AG04450 (cell line): ENCODE data around the gene MTHFSD. TPM values are rescaled to one million over a fixed set of nuclear protein-coding genes. Genes with fewer than 3 reads are reported as not detected.

ENCODE experiments used
- CTCF ChIA-PET: fragments of 300-600, 350-600 bp; formaldehyde crosslinking; extraction: SDS; loops from one replicate; lab custom pipeline; 2022; ENCODE audit warnings: antibody characterized with exemption, inconsistent platforms; lab: Charles Lee
- POLR2A ChIA-PET: fragments of 350-600 bp; formaldehyde crosslinking; extraction: SDS; loops from one replicate; lab custom pipeline; 2021; ENCODE audit warnings: antibody characterized with exemption, inconsistent platforms; lab: Yijun Ruan, JAX
- DNase-seq: peaks from one replicate; pipeline ENCODE4 v3.0.0-alpha.2; 2011; ENCODE audit warnings: low read depth, low spot score
- H3K27ac ChIP-seq: one replicate; pipeline ENCODE4 v1.5.1; 2012; ENCODE audit warnings: low read depth, low read length, control low read depth
- H3K27me3 ChIP-seq: one replicate; pipeline ENCODE4 v1.6.0; 2012; ENCODE audit warnings: low read length; ENCODE audit not compliant: control insufficient read depth, insufficient read depth
- H3K4me3 ChIP-seq: 2 replicates; pipeline ENCODE4 v1.5.1; 2011; ENCODE audit warnings: mild to moderate bottlenecking, low read depth, low read length, control low read depth
- H3K9me3 ChIP-seq: 2 replicates; pipeline ENCODE4 v1.5.1; 2012; ENCODE audit warnings: low read length; ENCODE audit not compliant: control insufficient read depth, insufficient read depth
- polyA minus RNA-seq: library from RNA; depleted of rRNA, polyadenylated mRNA; stranded (reverse); fragments of >200 nt; gene quantifications from 2 replicates; pipeline ENCODE4 v1.2.3, GENCODE V29; 2011; rRNA and poly(A)+ RNA removed
- polyA plus RNA-seq: library from polyadenylated mRNA; depleted of rRNA; stranded (reverse); fragments of >200 nt; gene quantifications from 2 replicates; pipeline ENCODE4 v1.2.3, GENCODE V29; 2011; rRNA removed
- TF ChIP-seq, protein P1 (sequence below): IDR thresholded peaks from 2 replicates; pipeline ENCODE4 v1.5.1; 2011; ENCODE audit warnings: low read depth, low read length, control low read depth, inconsistent platforms

Gene MTHFSD
- polyA plus RNA-seq (15.6 and 16.7 TPM in 2 replicates), polyA minus RNA-seq (22.9 and 23.5 TPM in 2 replicates)

DNA sequence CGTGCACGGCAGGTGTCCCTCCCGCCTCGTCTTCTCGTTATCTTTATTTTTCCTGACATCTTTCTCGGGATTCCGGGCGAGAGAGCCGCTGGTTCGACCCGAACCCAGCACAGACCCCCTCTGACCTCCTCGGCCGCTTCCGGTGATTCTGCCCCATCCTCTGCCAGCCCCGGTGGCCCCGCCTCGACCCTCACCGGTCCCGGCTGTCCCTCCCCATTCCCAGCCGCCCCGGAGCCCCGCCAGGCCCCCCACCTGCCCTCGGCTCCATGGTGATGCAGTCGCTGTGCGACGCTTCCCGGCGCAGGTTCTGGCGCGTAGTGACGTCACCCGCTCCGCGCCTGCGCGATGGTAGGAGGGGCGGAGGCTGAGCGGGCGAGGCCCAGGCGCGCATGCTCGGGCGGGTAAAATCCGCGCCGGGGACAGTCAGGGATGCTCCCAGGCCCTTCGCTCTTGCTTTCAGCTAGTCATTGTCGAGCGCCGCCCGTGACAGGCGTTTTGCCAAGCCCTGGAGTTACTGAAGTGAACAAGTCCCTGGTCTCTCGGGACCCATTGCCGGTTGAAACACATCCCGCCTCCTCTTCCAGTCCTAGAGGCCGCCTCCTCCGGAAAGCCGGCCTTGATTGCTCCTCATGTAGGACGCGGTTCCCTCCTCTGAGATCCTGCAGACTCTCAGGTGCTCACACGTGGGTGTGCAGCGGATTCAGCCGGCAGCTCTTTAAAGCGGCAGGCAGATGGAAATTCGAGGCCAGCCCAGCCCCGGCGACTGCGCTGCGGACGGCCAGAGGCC, at the start of gene MTHFSD:
Gene MTHFSD, minus strand, starts transcription at position 319 of the 787 bp plus-strand sequence. Its CDS starts 51 bp downstream, at position 268.
- peak; percentile 76 for DNase-seq
- Histone ChIP-seq H3K27me3 (no peaks in the 10 kb centered on the region), H3K9me3 (peaks cover 3% of the 10 kb centered on the region; the same call in 1 of the 2 replicates), H3K4me3 (peak within 1 kb of the TSS; percentile 96), H3K27ac (peak within 1 kb of the TSS; percentile 65)
- POLR2A ChIA-PET, result no interaction called here
- CTCF ChIA-PET, result no interaction called here
- TF ChIP-seq, protein P1, sequence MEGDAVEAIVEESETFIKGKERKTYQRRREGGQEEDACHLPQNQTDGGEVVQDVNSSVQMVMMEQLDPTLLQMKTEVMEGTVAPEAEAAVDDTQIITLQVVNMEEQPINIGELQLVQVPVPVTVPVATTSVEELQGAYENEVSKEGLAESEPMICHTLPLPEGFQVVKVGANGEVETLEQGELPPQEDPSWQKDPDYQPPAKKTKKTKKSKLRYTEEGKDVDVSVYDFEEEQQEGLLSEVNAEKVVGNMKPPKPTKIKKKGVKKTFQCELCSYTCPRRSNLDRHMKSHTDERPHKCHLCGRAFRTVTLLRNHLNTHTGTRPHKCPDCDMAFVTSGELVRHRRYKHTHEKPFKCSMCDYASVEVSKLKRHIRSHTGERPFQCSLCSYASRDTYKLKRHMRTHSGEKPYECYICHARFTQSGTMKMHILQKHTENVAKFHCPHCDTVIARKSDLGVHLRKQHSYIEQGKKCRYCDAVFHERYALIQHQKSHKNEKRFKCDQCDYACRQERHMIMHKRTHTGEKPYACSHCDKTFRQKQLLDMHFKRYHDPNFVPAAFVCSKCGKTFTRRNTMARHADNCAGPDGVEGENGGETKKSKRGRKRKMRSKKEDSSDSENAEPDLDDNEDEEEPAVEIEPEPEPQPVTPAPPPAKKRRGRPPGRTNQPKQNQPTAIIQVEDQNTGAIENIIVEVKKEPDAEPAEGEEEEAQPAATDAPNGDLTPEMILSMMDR, result no peak

DNA sequence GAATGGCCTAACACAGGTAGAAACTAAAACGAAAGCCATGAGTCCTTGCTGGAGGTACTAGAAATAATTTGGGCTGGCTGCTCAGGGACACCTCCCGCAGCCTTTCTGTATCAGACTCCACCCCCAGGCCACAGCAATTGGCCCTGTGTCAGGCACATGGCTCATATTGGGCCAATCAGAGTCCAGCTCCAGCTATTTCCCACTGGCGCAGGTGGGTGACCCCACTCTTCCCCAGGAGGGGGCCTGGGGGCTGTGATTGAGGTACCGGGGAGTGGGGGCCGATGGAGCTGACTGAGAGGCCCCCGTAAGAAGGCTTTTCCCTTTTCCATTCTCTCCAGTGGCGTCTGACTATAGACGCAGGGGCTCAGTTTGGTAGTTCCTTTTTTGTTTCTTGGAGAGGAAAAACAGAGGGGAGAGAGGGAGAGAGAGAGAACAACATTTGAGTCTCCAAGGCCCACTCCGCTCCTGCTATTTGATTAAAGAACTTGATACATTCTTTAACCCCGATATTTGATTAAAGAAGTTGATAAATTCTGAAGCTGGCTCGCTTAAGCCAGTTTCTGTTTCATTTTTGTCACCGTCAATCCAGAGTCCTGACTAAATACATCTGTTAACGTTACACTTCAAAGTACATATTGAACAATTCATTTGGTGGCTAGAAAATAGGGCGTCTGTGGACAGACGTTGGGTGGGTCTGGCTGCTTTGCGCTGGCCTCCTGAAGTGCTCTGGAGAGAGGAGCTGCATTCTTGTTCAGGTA, 49.6 kb upstream of the MTHFSD start:
- no peak overlapping the region for H3K27ac ChIP-seq
- no peak overlapping the region for H3K4me3 ChIP-seq

GRCh38 chr16:86602521-86602920, 47.5 kb upstream of the MTHFSD start:
- DNase-seq, result no peak
- Histone ChIP-seq H3K27me3 (no peaks in the 10 kb centered on the region), H3K9me3 (peaks cover 5% of the 10 kb centered on the region), H3K4me3 (no peak overlapping the region), H3K27ac (no peak overlapping the region)
- POLR2A ChIA-PET, result no interaction called here
- TF ChIP-seq, protein P1, result no peak
- CTCF ChIA-PET, result no interaction called here

More for the DNA sequence above, 49.6 kb upstream of the MTHFSD start:
- DNase-seq, result no peak
- ChIA-PET POLR2A (interaction anchor here (1.3 kb wide), 1 partner anchor 28 kb away, joined by 4 read pairs; no protein-coding TSS in a partner anchor), CTCF (interaction anchor here (0.8 to 1.5 kb wide), 2 partner anchors 458 to 459 kb away, joined by 3 to 5 read pairs; no protein-coding TSS in a partner anchor)
- H3K9me3 ChIP-seq, result peaks cover 9% of the 10 kb centered on the region
- no peaks in the 10 kb centered on the region for H3K27me3 ChIP-seq
- TF ChIP-seq, protein P1, result no peak

DNA sequence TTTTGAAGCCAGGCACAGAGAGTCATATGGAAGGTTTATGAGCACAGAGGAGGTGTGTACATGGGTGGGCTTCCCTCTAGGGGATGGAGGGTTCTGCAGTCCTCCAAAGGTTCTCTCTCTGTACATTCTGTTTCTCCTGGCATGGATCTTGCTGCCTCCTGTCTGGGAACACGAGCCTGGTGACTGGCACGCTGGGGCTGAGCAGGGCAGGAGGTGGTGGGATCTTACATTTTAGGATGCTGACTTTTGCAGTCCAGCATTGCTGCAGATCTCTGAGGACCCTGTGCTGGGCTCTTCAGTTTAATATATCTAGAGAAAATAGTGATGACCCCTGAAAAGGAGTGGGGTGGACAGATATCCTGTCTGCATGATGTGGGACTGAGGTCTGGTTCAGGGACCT, 46.3 kb upstream of the MTHFSD start:
- POLR2A ChIA-PET, result no interaction called here
- CTCF ChIA-PET, result no interaction called here
- Histone ChIP-seq H3K9me3 (peaks cover 8% of the 10 kb centered on the region), H3K27me3 (no peaks in the 10 kb centered on the region), H3K4me3 (no peak overlapping the region), H3K27ac (no peak overlapping the region)
- no peak for DNase-seq
- TF ChIP-seq, protein P1, result no peak
